HL-60/S4 treated with retinoic acid at 250 ng/mL for 4 days and 3 days (cell line): Measurements from ENCODE around the gene RGS16.

Experiments
- in situ Hi-C: fragments of 300-500 bp; cut with MboI; formaldehyde crosslinking; loops from 2 replicates; pipeline ENCODE4 v1.7.0; 2022; ENCODE audit warnings: low sequenced_read_pairs

RGS16 gene

GRCh38 chr1:182630586-182630985, 26.4 kb upstream of the RGS16 start:
- in situ Hi-C loops, result no loop called here

- in situ Hi-C loops, result no loop called here
Observed at GRCh38 chr1:182629499-182630096, 25.4 kb upstream of the RGS16 start.

GRCh38 chr1:182629080-182629479, 24.9 kb upstream of the RGS16 start:
- in situ Hi-C loops, result no loop called here

- in situ Hi-C loops, result no loop called here
Observed at GRCh38 chr1:182628657-182629056, 24.5 kb upstream of the RGS16 start.

- in situ Hi-C loops, result no loop called here
Observed at GRCh38 chr1:182627622-182628021, 23.4 kb upstream of the RGS16 start.

GRCh38 chr1:182626527-182626926, 22.3 kb upstream of the RGS16 start:
- in situ Hi-C loops, result no loop called here

GRCh38 chr1:182625719-182626504, 21.7 kb upstream of the RGS16 start:
- in situ Hi-C loops, result no loop called here

GRCh38 chr1:182625024-182625423, 20.8 kb upstream of the RGS16 start:
- in situ Hi-C loops, result no loop called here

GRCh38 chr1:182624577-182624976, 20.4 kb upstream of the RGS16 start:
- in situ Hi-C loops, result no loop called here

- in situ Hi-C loops, result no loop called here
Observed at GRCh38 chr1:182622901-182623528, 18.8 kb upstream of the RGS16 start.

- in situ Hi-C loops, result no loop called here
Observed at GRCh38 chr1:182621906-182622305, 17.7 kb upstream of the RGS16 start.

- in situ Hi-C loops, result no loop called here
Observed at GRCh38 chr1:182620924-182621585, 16.9 kb upstream of the RGS16 start.

GRCh38 chr1:182617734-182618351, 13.7 kb upstream of the RGS16 start:
- in situ Hi-C loops, result no loop called here

- in situ Hi-C loops, result no loop called here
Observed at GRCh38 chr1:182617014-182617429, 12.8 kb upstream of the RGS16 start.

GRCh38 chr1:182616130-182617013, 12.2 kb upstream of the RGS16 start:
- in situ Hi-C loops, result no loop called here

GRCh38 chr1:182615468-182616129, 11.4 kb upstream of the RGS16 start:
- in situ Hi-C loops, result no loop called here

- in situ Hi-C loops, result no loop called here
Observed at GRCh38 chr1:182614796-182615454, 10.7 kb upstream of the RGS16 start.

GRCh38 chr1:182611787-182612186, 7.6 kb upstream of the RGS16 start:
- in situ Hi-C loops, result no loop called here

- in situ Hi-C loops, result no loop called here
Observed at GRCh38 chr1:182611326-182611725, 7.1 kb upstream of the RGS16 start.
